ENCODE results near the gene CD302. TPM values are rescaled to one million over a fixed set of nuclear protein-coding genes. Genes with fewer than 3 reads are reported as not detected.
"Not testable (repeated sequence)": the region's sequence is repeated elsewhere in the genome, so short reads cannot be mapped to it uniquely, and the experiment has no call there.

The CD302 gene
- polyA plus RNA-seq, 3 donors: 8.2 to 45.2 (median 42.4) TPM

DNA sequence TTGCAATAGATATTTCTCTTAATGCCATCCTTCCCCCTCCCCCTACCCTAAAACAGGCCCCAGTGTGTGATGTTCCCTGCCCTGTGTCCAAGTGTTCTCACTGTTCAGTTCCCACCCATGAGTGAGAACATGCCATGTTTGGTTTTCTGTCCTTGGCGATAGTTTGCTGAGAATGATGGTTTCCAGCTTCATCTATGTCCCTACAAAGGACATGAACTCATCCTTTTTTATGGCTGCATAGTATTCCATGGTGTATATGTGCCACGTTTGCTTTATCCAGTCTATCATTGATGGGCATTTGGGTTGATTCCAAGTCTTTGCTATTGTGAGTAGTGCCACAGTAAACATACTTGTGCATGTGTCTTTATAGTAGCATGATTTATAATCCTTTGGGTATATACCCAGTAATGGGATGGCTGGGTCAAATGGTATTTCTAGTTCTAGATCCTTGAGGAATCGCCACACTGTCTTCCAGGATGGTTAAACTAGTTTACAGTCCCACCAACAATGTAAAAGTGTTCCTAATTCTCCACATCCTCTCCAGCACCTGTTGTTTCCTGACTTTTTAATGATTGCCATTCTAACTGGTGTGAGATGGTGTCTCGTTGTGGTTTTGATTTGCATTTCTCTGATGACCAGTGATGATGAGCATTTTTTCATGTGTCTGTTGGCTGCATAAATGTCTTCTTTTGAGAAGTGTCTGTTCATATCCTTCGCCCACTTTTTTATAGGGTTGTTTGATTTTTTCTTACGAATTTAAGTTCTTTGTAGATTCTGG is 73.0 kb downstream of the CD302 start:
- H3K27ac ChIP-seq (ENCODE audit: low read depth, low read length): not testable (repeated sequence)
- WGBS, 3 donors: 79 to 87% (median 87%) methylated on average over 6 of the region's 6 CpGs

DNA sequence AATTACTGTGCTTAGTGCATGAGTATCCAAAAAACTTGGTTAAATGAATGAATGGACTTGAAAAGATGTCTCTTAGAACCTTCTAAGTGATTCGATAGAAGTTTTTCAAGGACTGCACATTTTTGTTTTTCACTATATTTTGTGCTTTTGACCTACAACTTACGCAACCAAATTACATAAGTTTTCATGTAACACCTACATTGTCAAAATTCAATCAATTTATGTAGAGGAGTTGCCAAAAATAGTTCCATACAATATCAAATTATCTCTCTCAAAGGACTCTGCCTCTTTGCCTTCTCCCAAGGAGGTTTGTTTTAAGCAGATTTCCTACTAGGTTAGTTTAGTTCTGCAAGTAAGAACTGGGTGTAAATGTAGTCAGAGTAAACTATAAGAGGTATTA is 75.4 kb downstream of the CD302 start:
- 83 to 88% (median 84%) methylated on average over 2 of the region's 2 CpGs for WGBS, 3 donors
- no peak overlapping the region for H3K27ac ChIP-seq (ENCODE audit: low read depth, low read length)

DNA sequence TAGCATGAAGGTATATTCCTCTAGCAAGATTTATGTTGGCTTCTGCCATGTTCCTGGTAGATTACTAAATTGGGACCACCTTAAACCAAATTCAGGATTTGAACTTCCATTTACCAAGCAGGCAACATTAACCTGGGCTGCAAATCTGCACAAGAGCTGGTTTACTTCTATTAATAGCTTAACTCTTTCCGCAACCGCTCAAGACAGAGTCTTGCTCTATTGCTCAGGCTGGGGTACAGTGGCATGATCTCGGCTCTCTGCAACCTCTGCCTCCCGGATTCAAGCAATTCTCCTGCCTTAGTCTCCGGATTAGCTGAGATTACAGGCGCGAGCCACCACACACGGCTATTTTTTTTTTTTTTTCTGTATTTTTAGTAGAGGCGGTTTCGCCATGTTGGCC is 77.3 kb downstream of the CD302 start:
- WGBS, 3 donors: 95 to 96% (median 96%) methylated on average over 10 of the region's 10 CpGs

More for the DNA sequence above, 77.3 kb downstream of the CD302 start:
- no peak overlapping the region for H3K27ac ChIP-seq (ENCODE audit: low read depth, low read length)

Other genes starting within 250 kb of the CD302 start
- 10 to 100 TPM; 10.6 to 21.9 (median 16.3) TPM for gene BAZ2B, start 181.7 kb downstream of the CD302 start, polyA plus RNA-seq
- 10 to 100 TPM; 12.0 to 40.6 (median 19.8) TPM for gene MARCHF7, start 85.7 kb downstream of the CD302 start, polyA plus RNA-seq
- gene LY75, start 106.5 kb upstream of the CD302 start, polyA plus RNA-seq: 1 to 10 TPM; 1.0 to 2.0 (median 1.6) TPM

Measured in adipose tissue (tissue), 3 donors.